NCI-H82 (cell line): ENCODE results near the gene TPP1.

Experiments used
- DNase-seq: peaks from one replicate; lab custom pipeline; 2025; lab: John Stamatoyannopoulos, UW

TPP1 gene

GRCh38 chr11:6563121-6563619 lies 56.1 kb downstream of the TPP1 start:
- no peak for DNase-seq
